Neural cell (in vitro differentiated cells): ENCODE data around the gene CDH12. TPM values are rescaled to one million over a fixed set of nuclear protein-coding genes. Genes with fewer than 3 reads are reported as not detected.

Experiments used
- H2AFZ ChIP-seq: fragments of 200-600, 300-800 bp; sonication (generic), shearing (Covaris generic); 2 replicates; pipeline ENCODE4 v1.6.0; 2014; ENCODE audit warnings: low read depth, mild to moderate bottlenecking, antibody characterized with exemption, low read length, moderate library complexity
- H3F3A ChIP-seq: fragments of 200-600 bp; shearing (Covaris generic); 2 replicates; pipeline ENCODE4 v1.6.1; 2016; ENCODE audit warnings: mild to moderate bottlenecking, moderate library complexity, mixed read lengths, antibody characterized with exemption, low read length; ENCODE audit not compliant: insufficient read depth, poor library complexity, severe bottlenecking
- H3K27ac ChIP-seq: fragments of 200-600, 300-800 bp; sonication (generic), shearing (Covaris generic); 2 replicates; pipeline ENCODE4 v1.5.1; 2014; ENCODE audit warnings: mild to moderate bottlenecking, low read length, moderate library complexity
- H3K27me3 ChIP-seq: fragments of 300-800, 200-600 bp; sonication (generic), shearing (Covaris generic); 2 replicates; pipeline ENCODE4 v1.6.0; 2014; ENCODE audit warnings: mild to moderate bottlenecking, low read depth, low read length, moderate library complexity; ENCODE audit not compliant: insufficient read depth
- H3K36me3 ChIP-seq: fragments of 300-800, 200-600 bp; sonication (generic), shearing (Covaris generic); 2 replicates; pipeline ENCODE4 v1.5.1; 2014; ENCODE audit warnings: mild to moderate bottlenecking, antibody characterized with exemption, low read length, moderate library complexity; ENCODE audit not compliant: insufficient read depth
- H3K4me2 ChIP-seq: fragments of 300-800, 200-600 bp; sonication (generic), shearing (Covaris generic); 2 replicates; pipeline ENCODE4 v1.6.0; 2014; ENCODE audit warnings: mild to moderate bottlenecking, low read length
- H3K4me3 ChIP-seq: fragments of 300-800, 200-600 bp; sonication (generic), shearing (Covaris generic); 2 replicates; pipeline ENCODE4 v1.5.1; 2014; ENCODE audit warnings: mild to moderate bottlenecking, low read length, moderate library complexity
- H3K79me2 ChIP-seq: fragments of 200-600 bp; shearing (Covaris generic); replicated peaks from 2 replicates; pipeline ENCODE4 v1.6.0; 2014; ENCODE audit warnings: mild to moderate bottlenecking, low read length, moderate library complexity; ENCODE audit not compliant: insufficient read depth
- H3K9ac ChIP-seq: fragments of 300-800, 200-600 bp; sonication (generic), shearing (Covaris generic); 2 replicates; pipeline ENCODE4 v1.6.1; 2016; ENCODE audit warnings: mild to moderate bottlenecking, low read length, mixed read lengths
- H3K9me2 ChIP-seq: fragments of 200-600 bp; shearing (Covaris generic); 2 replicates; pipeline ENCODE4 v1.6.1; 2016; ENCODE audit warnings: mild to moderate bottlenecking, low read length, mixed read lengths; ENCODE audit not compliant: insufficient read depth
- H3K9me3 ChIP-seq: fragments of 200-600, 300-800 bp; sonication (generic), shearing (Covaris generic); 2 replicates; pipeline ENCODE4 v1.6.1; 2016; ENCODE audit warnings: mild to moderate bottlenecking, mixed run types, low read length, moderate library complexity, mixed read lengths
- H4K20me1 ChIP-seq: fragments of 200-600 bp; shearing (Covaris generic); 2 replicates; pipeline ENCODE4 v1.6.1; 2016; ENCODE audit warnings: mild to moderate bottlenecking, mixed run types; ENCODE audit not compliant: insufficient read depth
- CTCF ChIP-seq: fragments of 450-650 bp; IDR thresholded peaks from 2 replicates; pipeline ENCODE4 v1.5.1; 2014; ENCODE audit warnings: antibody characterized with exemption, mild to moderate bottlenecking, moderate library complexity; ENCODE audit not compliant: poor library complexity, severe bottlenecking
- EP300 ChIP-seq: fragments of 450-650 bp; conservative IDR thresholded peaks from 2 replicates; pipeline ENCODE4 v1.6.1; 2014; ENCODE audit warnings: antibody characterized with exemption, mild to moderate bottlenecking, moderate library complexity; ENCODE audit not compliant: poor library complexity, severe bottlenecking
- EZH2 ChIP-seq: fragments of 200-600, 300-800 bp; shearing (Covaris generic), sonication (generic); IDR thresholded peaks from 2 replicates; pipeline ENCODE4 v1.6.1; 2014; ENCODE audit warnings: antibody characterized with exemption, low read length, borderline replicate concordance, mild to moderate bottlenecking; ENCODE audit not compliant: insufficient read depth, poor library complexity, severe bottlenecking
- MXI1 ChIP-seq: fragments of 450-650 bp; conservative IDR thresholded peaks from 2 replicates; pipeline ENCODE4 v1.6.1; 2014; ENCODE audit warnings: antibody characterized with exemption, mild to moderate bottlenecking; ENCODE audit not compliant: poor library complexity, severe bottlenecking
- POLR2AphosphoS5 ChIP-seq: IDR thresholded peaks from 2 replicates; pipeline ENCODE4 v1.6.1; 2012
- RAD21 ChIP-seq: fragments of 450-650 bp; conservative IDR thresholded peaks from 2 replicates; pipeline ENCODE4 v1.6.1; 2014; ENCODE audit warnings: antibody characterized with exemption, mild to moderate bottlenecking, moderate library complexity
- SMC3 ChIP-seq: fragments of 450-650 bp; conservative IDR thresholded peaks from 2 replicates; pipeline ENCODE4 v1.6.1; 2014; ENCODE audit warnings: antibody characterized with exemption, mild to moderate bottlenecking, moderate library complexity; ENCODE audit not compliant: poor library complexity
- TAF1 ChIP-seq: IDR thresholded peaks from 2 replicates; pipeline ENCODE4 v1.6.1; 2012; ENCODE audit warnings: low read depth
- polyA plus RNA-seq: library from polyadenylated mRNA; depleted of rRNA; stranded (reverse); fragments of >200 nt; gene quantifications from 2 replicates; pipeline ENCODE4 v1.2.3, GENCODE V29; 2014
- TF ChIP-seq, protein P1 (sequence below): IDR thresholded peaks from 2 replicates; pipeline ENCODE4 v1.6.1; 2012; ENCODE audit warnings: borderline replicate concordance

CDH12 gene
- polyA plus RNA-seq, 1 donor from 2014 or later = 2.1 TPM

GRCh38 chr5:21774801-21775200, 1078.3 kb downstream of the CDH12 start:
- no peaks in the 10 kb centered on the region for H3K27me3 ChIP-seq
- H2AFZ ChIP-seq = no peak overlapping the region
- no peaks in the 10 kb centered on the region for H3K9me2 ChIP-seq
- no peak overlapping the region for H3K9ac ChIP-seq
- no peaks in the 10 kb centered on the region for H3K36me3 ChIP-seq
- no peaks in the 10 kb centered on the region for H3K9me3 ChIP-seq
- H3K4me2 ChIP-seq = no peak overlapping the region
- TF ChIP-seq TAF1 (no peak), SMC3 (no peak), MXI1 (no peak), CTCF (no peak), EZH2 (no peak), RAD21 (no peak), EP300 (no peak)
- TF ChIP-seq, protein P1, sequence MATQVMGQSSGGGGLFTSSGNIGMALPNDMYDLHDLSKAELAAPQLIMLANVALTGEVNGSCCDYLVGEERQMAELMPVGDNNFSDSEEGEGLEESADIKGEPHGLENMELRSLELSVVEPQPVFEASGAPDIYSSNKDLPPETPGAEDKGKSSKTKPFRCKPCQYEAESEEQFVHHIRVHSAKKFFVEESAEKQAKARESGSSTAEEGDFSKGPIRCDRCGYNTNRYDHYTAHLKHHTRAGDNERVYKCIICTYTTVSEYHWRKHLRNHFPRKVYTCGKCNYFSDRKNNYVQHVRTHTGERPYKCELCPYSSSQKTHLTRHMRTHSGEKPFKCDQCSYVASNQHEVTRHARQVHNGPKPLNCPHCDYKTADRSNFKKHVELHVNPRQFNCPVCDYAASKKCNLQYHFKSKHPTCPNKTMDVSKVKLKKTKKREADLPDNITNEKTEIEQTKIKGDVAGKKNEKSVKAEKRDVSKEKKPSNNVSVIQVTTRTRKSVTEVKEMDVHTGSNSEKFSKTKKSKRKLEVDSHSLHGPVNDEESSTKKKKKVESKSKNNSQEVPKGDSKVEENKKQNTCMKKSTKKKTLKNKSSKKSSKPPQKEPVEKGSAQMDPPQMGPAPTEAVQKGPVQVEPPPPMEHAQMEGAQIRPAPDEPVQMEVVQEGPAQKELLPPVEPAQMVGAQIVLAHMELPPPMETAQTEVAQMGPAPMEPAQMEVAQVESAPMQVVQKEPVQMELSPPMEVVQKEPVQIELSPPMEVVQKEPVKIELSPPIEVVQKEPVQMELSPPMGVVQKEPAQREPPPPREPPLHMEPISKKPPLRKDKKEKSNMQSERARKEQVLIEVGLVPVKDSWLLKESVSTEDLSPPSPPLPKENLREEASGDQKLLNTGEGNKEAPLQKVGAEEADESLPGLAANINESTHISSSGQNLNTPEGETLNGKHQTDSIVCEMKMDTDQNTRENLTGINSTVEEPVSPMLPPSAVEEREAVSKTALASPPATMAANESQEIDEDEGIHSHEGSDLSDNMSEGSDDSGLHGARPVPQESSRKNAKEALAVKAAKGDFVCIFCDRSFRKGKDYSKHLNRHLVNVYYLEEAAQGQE = no peak
- no peak overlapping the region for H3K4me3 ChIP-seq
- H4K20me1 ChIP-seq = no peaks in the 10 kb centered on the region
- no peaks in the 10 kb centered on the region for H3K79me2 ChIP-seq
- no peak overlapping the region for H3K27ac ChIP-seq
- H3F3A ChIP-seq = no peaks in the 10 kb centered on the region

DNA sequence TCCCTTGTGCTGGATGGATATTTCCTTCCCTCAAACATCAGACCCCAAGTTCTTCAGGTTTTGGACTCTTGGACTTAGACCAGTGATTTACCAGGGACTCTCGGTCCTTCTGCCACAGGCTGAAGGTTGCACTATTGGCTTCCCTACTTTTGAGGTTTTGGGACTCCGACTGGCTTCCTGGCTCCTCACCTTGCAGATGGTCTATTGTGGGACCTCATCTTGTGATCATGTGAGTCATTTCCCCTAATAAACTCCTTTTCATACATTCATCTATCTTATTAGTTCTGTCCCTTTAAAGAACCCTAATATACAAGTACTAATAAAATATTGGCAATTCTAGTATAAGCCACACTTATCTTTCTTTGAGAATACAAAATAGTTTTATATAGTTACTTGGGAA, 1078.9 kb downstream of the CDH12 start:
- H4K20me1 ChIP-seq = no peaks in the 10 kb centered on the region
- no peaks in the 10 kb centered on the region for H3K27me3 ChIP-seq
- H3K9ac ChIP-seq = no peak overlapping the region
- H3K36me3 ChIP-seq = no peaks in the 10 kb centered on the region
- H3K79me2 ChIP-seq = no peaks in the 10 kb centered on the region
- H3K4me3 ChIP-seq = no peak overlapping the region
- TF ChIP-seq, protein P1 = no peak
- no peak for TF ChIP-seq EP300
- TF ChIP-seq MXI1 = no peak
- no peak for TF ChIP-seq TAF1
- TF ChIP-seq POLR2AphosphoS5 = no peak
- no peak for TF ChIP-seq CTCF
- no peak for TF ChIP-seq EZH2
- TF ChIP-seq SMC3 = no peak
- no peak for TF ChIP-seq RAD21
- H2AFZ ChIP-seq = no peak overlapping the region
- no peaks in the 10 kb centered on the region for H3K9me2 ChIP-seq
- no peak overlapping the region for H3K27ac ChIP-seq
- no peak overlapping the region for H3K4me2 ChIP-seq
- no peaks in the 10 kb centered on the region for H3F3A ChIP-seq
- H3K9me3 ChIP-seq = no peaks in the 10 kb centered on the region
